OCI-LY7 (cell line): ENCODE measurements around the gene ZNF835. TPM values are rescaled to one million over a fixed set of nuclear protein-coding genes. Genes with fewer than 3 reads are reported as not detected.
"Not testable (repeated sequence)": the region's sequence is repeated elsewhere in the genome, so short reads cannot be mapped to it uniquely, and the experiment has no call there.

ENCODE experiments used
- BruUV-seq: library from RNA; stranded (reverse); fragments of 400-500 nt; replicated peaks from 2 replicates; lab custom pipeline; 2021; lab: Mats Ljungman, UMichigan
- CTCF ChIA-PET: fragments of 300-600 bp; sonication (Branson Sonifier 250); formaldehyde crosslinking; loops from one replicate; lab custom pipeline; 2022; ENCODE audit warnings: antibody characterized with exemption; ENCODE audit not compliant: unreplicated experiment; lab: Charles Lee
- POLR2A ChIA-PET: fragments of 300-600 bp; sonication (Branson Sonifier 250); formaldehyde crosslinking; loops from one replicate; lab custom pipeline; 2022; ENCODE audit warnings: antibody characterized with exemption; lab: Charles Lee
- DNase-seq: peaks from one replicate; pipeline ENCODE4 v3.0.0-alpha.2; 2015; ENCODE audit warnings: low spot score
- H2AFZ ChIP-seq: fragments of 200-600 bp; sonication (generic), shearing (Covaris generic); 2 replicates; pipeline ENCODE4 v1.6.1; 2014; ENCODE audit warnings: mild to moderate bottlenecking, antibody characterized with exemption, low read length, moderate library complexity
- H3K27ac ChIP-seq: fragments of 200-600 bp; sonication (generic); 2 replicates; pipeline ENCODE4 v1.5.1; 2014; ENCODE audit warnings: mixed run types, low read depth, mild to moderate bottlenecking, moderate library complexity, low read length, inconsistent platforms; ENCODE audit not compliant: poor library complexity, severe bottlenecking
- H3K36me3 ChIP-seq: fragments of 200-600 bp; sonication (generic); 2 replicates; pipeline ENCODE4 v1.6.1; 2014; ENCODE audit warnings: mild to moderate bottlenecking, antibody characterized with exemption, low read length, moderate library complexity, mixed read lengths; ENCODE audit not compliant: insufficient read depth
- H3K4me1 ChIP-seq: fragments of 200-600 bp; sonication (generic); 2 replicates; pipeline ENCODE4 v1.5.1; 2014; ENCODE audit warnings: mild to moderate bottlenecking, low read length; ENCODE audit not compliant: insufficient read depth, poor library complexity, severe bottlenecking
- H3K4me2 ChIP-seq: fragments of 200-600 bp; sonication (generic); 2 replicates; pipeline ENCODE4 v1.6.1; 2014; ENCODE audit warnings: mild to moderate bottlenecking, low read length
- H3K4me3 ChIP-seq: fragments of 200-600 bp; sonication (generic); 2 replicates; pipeline ENCODE4 v1.5.1; 2014; ENCODE audit warnings: mild to moderate bottlenecking, low read depth, low read length; ENCODE audit not compliant: poor library complexity, severe bottlenecking
- H3K79me2 ChIP-seq: fragments of 200-600 bp; sonication (generic); 2 replicates; pipeline ENCODE4 v1.6.1; 2016; ENCODE audit warnings: low read depth, mild to moderate bottlenecking, low read length, moderate library complexity, mixed read lengths; ENCODE audit not compliant: insufficient read depth
- H3K9me2 ChIP-seq: fragments of 200-600 bp; sonication (generic); 2 replicates; pipeline ENCODE4 v1.6.1; 2016; ENCODE audit warnings: mild to moderate bottlenecking, low read length, mixed read lengths; ENCODE audit not compliant: insufficient read depth
- H3K9me3 ChIP-seq: fragments of 200-600 bp; sonication (generic); 2 replicates; pipeline ENCODE4 v1.6.1; 2014; ENCODE audit warnings: mild to moderate bottlenecking, mixed run types, low read length, mixed read lengths
- H4K20me1 ChIP-seq: fragments of 200-600 bp; sonication (generic); 2 replicates; pipeline ENCODE4 v1.6.1; 2014; ENCODE audit warnings: mild to moderate bottlenecking, antibody characterized with exemption, low read length, moderate library complexity, mixed read lengths; ENCODE audit not compliant: insufficient read depth
- CTCF ChIP-seq: fragments of 200-600 bp; sonication (generic); conservative IDR thresholded peaks from 2 replicates; pipeline ENCODE4 v1.5.1; 2014; ENCODE audit warnings: mild to moderate bottlenecking, antibody characterized with exemption, low read length, moderate library complexity, mixed read lengths
- EZH2phosphoT487 ChIP-seq: fragments of 200-600 bp; sonication (generic); IDR thresholded peaks from 2 replicates; pipeline ENCODE4 v1.6.1; 2018; ENCODE audit warnings: low read depth, borderline replicate concordance, mild to moderate bottlenecking, mixed run types, antibody characterized with exemption, low read length, moderate library complexity, mixed read lengths
- intact Hi-C: fragments of 100-400 bp; cut with micrococcal nuclease; formaldehyde crosslinking; loops from one replicate; pipeline ENCODE4 v1.10.0; 2022; ENCODE audit not compliant: unreplicated experiment
- total RNA-seq, 2 experiments: library from RNA; depleted of rRNA in 1 of 2; stranded (reverse); fragments of >200 nt in 1 of 2; shearing (Covaris generic) in 1 of 2; gene quantifications; 2 replicates each; pipeline ENCODE4 v1.2.3, GENCODE V29; 2014 to 2022

Gene ZNF835
- total RNA-seq, 2 experiments from 2014 or later, result not detected

DNA sequence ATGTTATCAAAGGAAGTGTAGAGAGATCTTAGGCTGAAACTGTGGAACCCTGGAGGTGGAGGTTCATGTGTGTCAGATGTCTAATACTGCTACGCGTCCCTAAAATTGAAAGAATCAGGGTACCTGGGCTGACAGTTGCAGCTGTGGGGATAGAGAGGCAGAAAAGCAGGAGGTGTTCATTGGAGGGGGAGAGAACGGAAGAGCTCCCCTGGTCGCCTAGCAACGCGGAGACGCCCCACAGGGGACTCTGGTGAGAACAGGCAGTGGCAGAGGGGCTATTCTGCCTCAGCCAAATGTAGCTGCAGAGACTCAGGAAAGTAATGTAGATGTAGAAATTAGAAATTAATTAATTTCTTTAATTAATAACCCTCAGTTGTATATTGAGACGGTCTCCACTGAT, 10.1 kb upstream of the ZNF835 start:
- no peak for TF ChIP-seq EZH2phosphoT487
- no peak for TF ChIP-seq CTCF
- H3K9me2 ChIP-seq, result no peaks in the 10 kb centered on the region
- no peak overlapping the region for H3K27ac ChIP-seq
- no peak for DNase-seq
- H3K4me2 ChIP-seq, result no peak overlapping the region
- no peak overlapping the region for H2AFZ ChIP-seq
- H3K4me3 ChIP-seq, result no peak overlapping the region
- no peaks in the 10 kb centered on the region for H3K4me1 ChIP-seq
- no peaks in the 10 kb centered on the region for H3K36me3 ChIP-seq
- no peaks in the 10 kb centered on the region for H3K9me3 ChIP-seq
- no TSS peak for BruUV-seq
- ChIA-PET POLR2A (no interaction called here), CTCF (no interaction called here)
- no peaks in the 10 kb centered on the region for H3K79me2 ChIP-seq
- intact Hi-C loops, result no loop called here
- no peaks in the 10 kb centered on the region for H4K20me1 ChIP-seq

GRCh38 chr19:56678205-56678604, 6.6 kb upstream of the ZNF835 start:
- Histone ChIP-seq H3K4me1 (no peaks in the 10 kb centered on the region), H2AFZ (no peak overlapping the region), H3K79me2 (no peaks in the 10 kb centered on the region), H3K4me3 (no peak overlapping the region), H3K36me3 (no peaks in the 10 kb centered on the region), H4K20me1 (no peaks in the 10 kb centered on the region), H3K27ac (no peak overlapping the region), H3K4me2 (no peak overlapping the region), H3K9me2 (no peaks in the 10 kb centered on the region), H3K9me3 (no peaks in the 10 kb centered on the region)
- ChIA-PET POLR2A (no interaction called here), CTCF (no interaction called here)
- intact Hi-C loops, result no loop called here
- no peak for DNase-seq
- no TSS peak for BruUV-seq
- TF ChIP-seq EZH2phosphoT487 (no peak), CTCF (no peak)

GRCh38 chr19:56672610-56673009, 1.1 kb upstream of the ZNF835 start:
- DNase-seq, H3K9me2 ChIP-seq, BruUV-seq, H3K79me2 ChIP-seq, intact Hi-C loops, H2AFZ ChIP-seq, H3K4me1 ChIP-seq, H3K27ac ChIP-seq, H3K4me3 ChIP-seq, H3K36me3 ChIP-seq, H3K4me2 ChIP-seq, H3K9me3 ChIP-seq, H4K20me1 ChIP-seq, POLR2A ChIA-PET, CTCF ChIA-PET: not testable (repeated sequence)
